GM23248 (cell line): ENCODE results near the gene NAPEPLD. TPM values are rescaled to one million over a fixed set of nuclear protein-coding genes. Genes with fewer than 3 reads are reported as not detected.
"Not testable (repeated sequence)": the region's sequence is repeated elsewhere in the genome, so short reads cannot be mapped to it uniquely, and the experiment has no call there.

Source experiments
- DNase-seq: peaks from one replicate; pipeline ENCODE4 v3.0.0-alpha.2; 2015
- H2AFZ ChIP-seq: fragments of 200-600 bp; sonication (generic); 2 replicates; pipeline ENCODE4 v1.6.1; 2016; ENCODE audit warnings: antibody characterized with exemption
- H3F3A ChIP-seq: fragments of 200-600 bp; sonication (generic); 2 replicates; pipeline ENCODE4 v1.6.1; 2016; ENCODE audit warnings: mild to moderate bottlenecking, antibody characterized with exemption, mixed run types; ENCODE audit not compliant: insufficient read depth
- H3K27ac ChIP-seq: fragments of 200-600 bp; sonication (generic); 2 replicates; pipeline ENCODE4 v1.5.1; 2016; ENCODE audit warnings: mild to moderate bottlenecking
- H3K27me3 ChIP-seq: fragments of 200-600 bp; sonication (generic); replicated peaks from 2 replicates; pipeline ENCODE4 v1.6.1; 2016; ENCODE audit warnings: mild to moderate bottlenecking; ENCODE audit not compliant: insufficient read depth
- H3K36me3 ChIP-seq: fragments of 200-600 bp; sonication (generic); 2 replicates; pipeline ENCODE4 v1.6.1; 2016; ENCODE audit warnings: low read depth, mild to moderate bottlenecking
- H3K4me1 ChIP-seq: fragments of 200-600 bp; sonication (generic); 2 replicates; pipeline ENCODE4 v1.6.1; 2016; ENCODE audit warnings: mild to moderate bottlenecking; ENCODE audit not compliant: insufficient read depth
- H3K4me2 ChIP-seq: fragments of 200-600 bp; sonication (generic); one replicate; pipeline ENCODE4 v1.6.1; 2016; ENCODE audit warnings: mild to moderate bottlenecking; ENCODE audit not compliant: unreplicated experiment
- H3K4me3 ChIP-seq: fragments of 200-600 bp; sonication (generic); 2 replicates; pipeline ENCODE4 v1.5.1; 2016; ENCODE audit warnings: mild to moderate bottlenecking
- H3K79me2 ChIP-seq: fragments of 200-600 bp; sonication (generic); 2 replicates; pipeline ENCODE4 v1.6.1; 2016; ENCODE audit warnings: mild to moderate bottlenecking; ENCODE audit not compliant: insufficient read depth
- H3K9ac ChIP-seq: fragments of 200-600 bp; sonication (generic); 2 replicates; pipeline ENCODE4 v1.6.1; 2016; ENCODE audit warnings: mild to moderate bottlenecking
- H3K9me2 ChIP-seq: fragments of 200-600 bp; sonication (generic); 2 replicates; pipeline ENCODE4 v1.6.1; 2016; ENCODE audit warnings: mixed run types, mild to moderate bottlenecking, moderate library complexity; ENCODE audit not compliant: insufficient read depth
- H3K9me3 ChIP-seq: fragments of 200-600 bp; sonication (generic); one replicate; pipeline ENCODE4 v1.6.1; 2017; ENCODE audit warnings: low read depth
- H4K20me1 ChIP-seq: fragments of 200-600 bp; sonication (generic); 2 replicates; pipeline ENCODE4 v1.6.0; 2016; ENCODE audit not compliant: insufficient read depth
- EZH2 ChIP-seq: fragments of 200-600 bp; sonication (generic); IDR thresholded peaks from 2 replicates; pipeline ENCODE4 v1.6.1; 2018; ENCODE audit warnings: antibody characterized with exemption, mild to moderate bottlenecking; ENCODE audit not compliant: insufficient read depth, poor library complexity, severe bottlenecking
- EZH2phosphoT487 ChIP-seq: fragments of 200-600 bp; sonication (generic); IDR thresholded peaks from 2 replicates; pipeline ENCODE4 v1.6.1; 2018; ENCODE audit warnings: antibody characterized with exemption, moderate library complexity, mild to moderate bottlenecking, low read depth; ENCODE audit not compliant: insufficient read depth
- WGBS, 2 experiments: methylation state at CpG; one replicate each; pipeline ENCODE4 v1.1.6; 2015 to 2017; ENCODE audit warnings: low lambda C conversion rate in 2 of 2, low coverage in 1 of 2; ENCODE audit errors: missing lambda C conversion rate in 2 of 2; 5-methylcytosine and 5-hydroxymethylcytosine counted together
- in situ Hi-C: fragments of 300-500 bp; cut with MboI; formaldehyde crosslinking; loops from 2 replicates; pipeline ENCODE4 v1.15.0; 2020
- polyA plus RNA-seq: library from polyadenylated mRNA; unstranded; fragments of >200 nt; fragmentation: Nextera tagmentation; extraction: Ambion mirVana; gene quantifications from 2 replicates; pipeline ENCODE4 v1.2.1, GENCODE V29; 2016
- total RNA-seq: library from RNA; depleted of rRNA; stranded (reverse); fragments of >200 nt; shearing (Covaris generic); gene quantifications from 2 replicates; pipeline ENCODE4 v1.2.3, GENCODE V29; 2014

Gene NAPEPLD
- total and polyA plus RNA-seq, 2 experiments from 2014 or later = 4.4 to 10.8 TPM

DNA sequence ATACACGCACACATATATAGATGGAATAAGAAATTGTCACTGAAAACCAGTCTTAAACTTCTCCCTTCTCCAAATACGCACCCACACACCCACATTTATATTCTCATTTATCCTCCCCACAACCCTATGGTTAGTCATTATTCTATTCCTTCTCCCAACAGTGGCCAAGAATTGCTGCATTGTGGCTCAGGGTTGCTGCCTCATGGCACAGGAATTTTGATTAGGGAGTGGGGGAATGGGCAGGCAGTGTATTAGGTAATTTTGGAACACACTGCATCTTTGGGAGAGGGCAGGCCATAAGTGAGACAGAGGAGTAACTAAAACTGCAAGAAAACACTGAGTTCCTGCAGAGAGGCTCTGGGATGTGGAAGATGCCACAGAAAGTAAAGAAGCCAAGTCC, 35.7 kb downstream of the NAPEPLD start:
- H3F3A ChIP-seq = peaks cover 14% of the 10 kb centered on the region
- H3K4me2 ChIP-seq = peak overlapping the region; percentile 54
- in situ Hi-C loops = no loop called here

GRCh38 chr7:103106703-103107070, 42.2 kb downstream of the NAPEPLD start:
- H3F3A ChIP-seq, H3K4me3 ChIP-seq, H3K9me3 ChIP-seq, H3K9me2 ChIP-seq, H3K27me3 ChIP-seq, H2AFZ ChIP-seq, H3K27ac ChIP-seq, H3K4me1 ChIP-seq, H3K4me2 ChIP-seq, DNase-seq, H3K36me3 ChIP-seq, H4K20me1 ChIP-seq, H3K79me2 ChIP-seq, in situ Hi-C loops, H3K9ac ChIP-seq: not testable (repeated sequence)
- 70 to 74% methylated on average over 6 of the region's 6 CpGs for WGBS, 2 experiments

More for the DNA sequence above, 35.7 kb downstream of the NAPEPLD start:
- H4K20me1 ChIP-seq = no peaks in the 10 kb centered on the region
- no peaks in the 10 kb centered on the region for H3K9me2 ChIP-seq
- H2AFZ ChIP-seq = no peak overlapping the region
- no peak for TF ChIP-seq EZH2phosphoT487
- H3K9me3 ChIP-seq = no peaks in the 10 kb centered on the region
- peak; percentile 94 for DNase-seq
- H3K27me3 ChIP-seq = no peaks in the 10 kb centered on the region
- H3K36me3 ChIP-seq = no peaks in the 10 kb centered on the region
- H3K9ac ChIP-seq = no peak overlapping the region
- H3K4me3 ChIP-seq = no peak overlapping the region
- peaks cover 15% of the 10 kb centered on the region for H3K4me1 ChIP-seq
- H3K79me2 ChIP-seq = no peaks in the 10 kb centered on the region
- WGBS, 2 experiments = 53 to 54% methylated on average over 2 of the region's 2 CpGs
- peak overlapping the region; percentile 28 for H3K27ac ChIP-seq

DNA sequence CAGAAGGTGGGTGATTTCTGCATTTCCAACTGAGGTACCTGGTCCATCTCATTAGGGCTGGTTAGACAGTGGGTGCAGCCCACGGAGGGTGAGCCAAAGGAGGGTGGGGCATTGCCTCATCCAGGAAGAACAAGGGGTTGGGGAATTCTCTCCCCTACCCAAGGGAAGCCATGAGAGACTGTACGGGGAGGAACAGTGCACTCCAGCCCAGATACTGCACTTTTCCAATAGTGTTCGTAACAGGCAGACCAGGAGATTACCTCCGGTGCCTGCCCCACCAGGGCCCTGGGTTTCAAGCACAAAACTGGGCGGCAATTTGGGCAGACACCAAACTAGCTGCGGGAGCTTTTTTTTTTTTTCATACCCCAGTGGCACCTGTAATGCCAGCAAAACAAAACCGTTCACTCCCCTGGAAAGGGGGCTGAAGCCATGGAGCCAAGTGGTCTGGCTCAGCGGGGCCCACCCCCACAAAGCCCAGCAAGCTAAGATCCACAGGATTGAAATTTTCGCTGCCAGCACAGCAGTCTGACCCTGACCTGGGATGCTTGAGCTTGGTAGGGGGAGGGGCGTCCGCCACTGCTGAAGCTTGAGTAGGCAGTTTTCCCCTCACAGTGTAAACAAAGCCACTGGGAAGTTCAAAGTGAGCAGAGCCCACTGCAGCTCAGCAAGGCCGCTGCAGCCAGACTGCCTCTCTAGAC, 42.7 kb downstream of the NAPEPLD start:
- Histone ChIP-seq H3K4me1 (no peaks in the 10 kb centered on the region), H3K9me3 (no peaks in the 10 kb centered on the region), H3F3A (no peaks in the 10 kb centered on the region), H3K27ac (no peak overlapping the region), H3K4me3 (no peak overlapping the region), H3K4me2 (no peak overlapping the region), H3K9me2 (no peaks in the 10 kb centered on the region), H3K36me3 (peaks cover 9% of the 10 kb centered on the region; the same call in 1 of the 2 replicates), H3K9ac (no peak overlapping the region), H2AFZ (no peak overlapping the region), H3K79me2 (no peaks in the 10 kb centered on the region), H3K27me3 (no peaks in the 10 kb centered on the region), H4K20me1 (no peaks in the 10 kb centered on the region)
- 78 to 82% methylated on average over 12 of the region's 12 CpGs for WGBS, 2 experiments
- no peak for TF ChIP-seq EZH2
- TF ChIP-seq EZH2phosphoT487 = no peak
- in situ Hi-C loops = no loop called here
- no peak for DNase-seq

DNA sequence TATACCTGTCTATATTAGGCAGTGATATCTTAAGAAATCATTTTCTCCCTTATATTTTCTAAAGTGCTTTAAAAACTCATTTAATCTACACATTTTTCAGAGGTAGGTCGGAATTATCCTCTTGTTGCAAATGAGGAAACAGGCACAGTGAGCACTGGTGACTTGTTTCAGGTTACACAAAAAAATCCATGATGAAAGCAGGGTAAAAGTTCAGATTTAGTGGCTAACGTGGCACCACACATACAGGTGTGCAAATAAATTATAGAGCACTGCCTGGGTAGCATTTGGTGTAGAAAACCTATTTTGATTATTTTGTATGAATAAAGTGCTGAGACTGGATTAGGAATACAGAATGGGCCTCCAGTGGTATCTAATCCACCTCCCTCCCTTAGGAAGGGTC, 47.4 kb downstream of the NAPEPLD start:
- Histone ChIP-seq H2AFZ (no peak overlapping the region), H3K4me1 (no peaks in the 10 kb centered on the region), H3K4me2 (no peak overlapping the region), H3K27ac (no peak overlapping the region), H3K4me3 (no peak overlapping the region), H3K9me3 (no peaks in the 10 kb centered on the region), H3K79me2 (no peaks in the 10 kb centered on the region), H3F3A (no peaks in the 10 kb centered on the region), H3K9me2 (no peaks in the 10 kb centered on the region), H4K20me1 (no peaks in the 10 kb centered on the region), H3K9ac (no peak overlapping the region), H3K27me3 (no peaks in the 10 kb centered on the region), H3K36me3 (peaks cover 30% of the 10 kb centered on the region)
- TF ChIP-seq EZH2phosphoT487 = no peak
- no peak for TF ChIP-seq EZH2
- 48 to 52% methylated on average over 2 of the region's 2 CpGs for WGBS, 2 experiments
- in situ Hi-C loops = no loop called here
- DNase-seq = no peak

DNA sequence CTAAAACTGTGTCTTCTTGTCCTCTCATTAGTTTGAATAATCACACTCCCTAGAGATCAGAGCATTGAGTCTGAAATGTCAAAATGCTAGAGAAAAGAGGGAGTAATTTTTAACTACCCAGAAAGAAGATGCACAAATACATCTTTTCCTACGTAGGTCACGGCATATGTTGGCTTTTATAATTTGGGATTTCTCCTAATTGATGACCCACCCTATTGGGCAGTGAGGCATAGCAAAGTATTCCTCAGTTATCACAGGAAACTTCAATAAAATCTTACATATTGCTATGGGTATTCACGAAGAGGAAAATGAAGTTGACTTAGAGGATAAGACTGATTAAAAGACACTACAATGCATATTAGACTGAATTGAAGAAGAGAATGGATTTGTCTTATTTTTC, 48.6 kb downstream of the NAPEPLD start:
- Histone ChIP-seq H3K79me2 (no peaks in the 10 kb centered on the region), H2AFZ (no peak overlapping the region), H3K27ac (no peak overlapping the region), H3K9me2 (no peaks in the 10 kb centered on the region), H3K27me3 (no peaks in the 10 kb centered on the region), H4K20me1 (no peaks in the 10 kb centered on the region), H3K4me2 (no peak overlapping the region), H3K4me3 (no peak overlapping the region), H3K4me1 (no peaks in the 10 kb centered on the region), H3F3A (no peaks in the 10 kb centered on the region), H3K9ac (no peak overlapping the region), H3K36me3 (peaks cover 33% of the 10 kb centered on the region), H3K9me3 (no peaks in the 10 kb centered on the region)
- no peak for DNase-seq
- WGBS, 2 experiments = 64 to 65% methylated on average over 3 of the region's 3 CpGs
- in situ Hi-C loops = no loop called here
- TF ChIP-seq EZH2 = no peak
- TF ChIP-seq EZH2phosphoT487 = no peak
